A673 (cell line): Measurements from ENCODE around the gene FARP2. TPM values are rescaled to one million over a fixed set of nuclear protein-coding genes. Genes with fewer than 3 reads are reported as not detected.
"Not testable (repeated sequence)": the region's sequence is repeated elsewhere in the genome, so short reads cannot be mapped to it uniquely, and the experiment has no call there.

Experiments
- BruUV-seq: library from RNA; stranded (reverse); fragments of 400-500 nt; replicated peaks from 2 replicates; lab custom pipeline; 2021; lab: Mats Ljungman, UMichigan
- CTCF ChIA-PET: fragments of 300-600 bp; sonication (Branson Sonifier 250); formaldehyde crosslinking; loops from one replicate; lab custom pipeline; 2022; ENCODE audit warnings: antibody characterized with exemption; lab: Charles Lee
- POLR2A ChIA-PET: fragments of 300-600 bp; sonication (Branson Sonifier 250); formaldehyde crosslinking; loops from one replicate; lab custom pipeline; 2022; ENCODE audit warnings: antibody characterized with exemption; ENCODE audit not compliant: low non-redundant PET; lab: Charles Lee
- DNase-seq: peaks from one replicate; pipeline ENCODE4 v3.0.0-alpha.2; 2015; ENCODE audit warnings: low spot score
- H3K27ac ChIP-seq: fragments of 200-600 bp; sonication (generic); 2 replicates; pipeline ENCODE4 v1.5.1; 2016; ENCODE audit warnings: mixed run types, low read depth, mild to moderate bottlenecking, mixed read lengths, antibody characterized with exemption, low read length; ENCODE audit not compliant: poor library complexity, severe bottlenecking
- H3K27me3 ChIP-seq: fragments of 200-600 bp; sonication (generic); replicated peaks from 2 replicates; pipeline ENCODE4 v1.6.1; 2017; ENCODE audit warnings: mixed run types, low read depth, mild to moderate bottlenecking, mixed read lengths, antibody characterized with exemption, low read length; ENCODE audit not compliant: insufficient read depth, poor library complexity
- H3K36me3 ChIP-seq: fragments of 200-600 bp; sonication (generic); 2 replicates; pipeline ENCODE4 v1.6.1; 2016; ENCODE audit warnings: mixed run types, mild to moderate bottlenecking, mixed read lengths, antibody characterized with exemption, low read length; ENCODE audit not compliant: insufficient read depth, poor library complexity, severe bottlenecking
- H3K4me1 ChIP-seq: fragments of 200-600 bp; sonication (generic); 2 replicates; pipeline ENCODE4 v1.6.1; 2017; ENCODE audit warnings: mixed run types, mild to moderate bottlenecking, mixed read lengths, antibody characterized with exemption, low read length; ENCODE audit not compliant: insufficient read depth, poor library complexity, severe bottlenecking
- H3K4me3 ChIP-seq: fragments of 200-600 bp; sonication (generic); 2 replicates; pipeline ENCODE4 v1.5.1; 2016; ENCODE audit warnings: low read depth, mixed run types, mild to moderate bottlenecking, mixed read lengths, low read length; ENCODE audit not compliant: poor library complexity, severe bottlenecking
- H3K9me3 ChIP-seq: fragments of 200-600 bp; sonication (generic); 2 replicates; pipeline ENCODE4 v1.6.1; 2016; ENCODE audit warnings: mixed run types, low read depth, mild to moderate bottlenecking, mixed read lengths, antibody characterized with exemption, low read length; ENCODE audit not compliant: poor library complexity, severe bottlenecking
- CTCF ChIP-seq: fragments of 300-800, 200-600 bp; sonication (generic); conservative IDR thresholded peaks from 2 replicates; pipeline ENCODE4 v1.5.1; 2017; ENCODE audit warnings: low read depth, mild to moderate bottlenecking, antibody characterized with exemption, low read length, moderate library complexity, mixed read lengths
- EZH2 ChIP-seq: fragments of 200-600 bp; sonication (generic); IDR thresholded peaks from 2 replicates; pipeline ENCODE4 v1.6.1; 2017; ENCODE audit warnings: borderline replicate concordance, low read depth, mild to moderate bottlenecking, mixed read lengths, antibody characterized with exemption, low read length; ENCODE audit not compliant: poor library complexity, severe bottlenecking
- intact Hi-C: fragments of 100-400 bp; cut with micrococcal nuclease; formaldehyde crosslinking; loops from one replicate; pipeline ENCODE4 v1.10.0; 2022; ENCODE audit not compliant: unreplicated experiment
- total RNA-seq: library from RNA; stranded (reverse); gene quantifications from 2 replicates; pipeline ENCODE4 v1.2.3, GENCODE V29; 2021

FARP2 gene
- total RNA-seq, 1 experiment from 2014 or later = 53.3 TPM

- no peak for DNase-seq
- no peak overlapping the region for H3K27ac ChIP-seq
- ChIA-PET CTCF (no interaction called here), POLR2A (no interaction called here)
- no peaks in the 10 kb centered on the region for H3K4me1 ChIP-seq
- no peak overlapping the region for H3K4me3 ChIP-seq
- H3K27me3 ChIP-seq = no peaks in the 10 kb centered on the region
- intact Hi-C loops = no loop called here
- H3K36me3 ChIP-seq = peaks cover 17% of the 10 kb centered on the region
- H3K9me3 ChIP-seq = no peaks in the 10 kb centered on the region
- BruUV-seq = no TSS peak
- no peak for TF ChIP-seq EZH2
- no peak for TF ChIP-seq CTCF
Observed at GRCh38 chr2:241445426-241445825, 89.3 kb downstream of the FARP2 start.

GRCh38 chr2:241450092-241450491, 94.0 kb downstream of the FARP2 start:
- H3K27me3 ChIP-seq, H3K36me3 ChIP-seq, intact Hi-C loops, H3K4me1 ChIP-seq, DNase-seq, H3K9me3 ChIP-seq, CTCF ChIA-PET, H3K27ac ChIP-seq, BruUV-seq, POLR2A ChIA-PET, H3K4me3 ChIP-seq: not testable (repeated sequence)

GRCh38 chr2:241451840-241452506, 95.9 kb downstream of the FARP2 start:
- no TSS peak for BruUV-seq
- Histone ChIP-seq H3K27me3 (no peaks in the 10 kb centered on the region), H3K27ac (no peak overlapping the region), H3K9me3 (no peaks in the 10 kb centered on the region), H3K4me3 (no peak overlapping the region), H3K36me3 (no peaks in the 10 kb centered on the region), H3K4me1 (no peaks in the 10 kb centered on the region)
- POLR2A ChIA-PET = no interaction called here
- intact Hi-C loops = no loop called here
- TF ChIP-seq CTCF (no peak), EZH2 (no peak)
- CTCF ChIA-PET = no interaction called here
- DNase-seq = no peak

GRCh38 chr2:241453919-241454318, 97.8 kb downstream of the FARP2 start:
- H3K9me3 ChIP-seq = not testable (repeated sequence)

More at GRCh38 chr2:241453919-241454318, 97.8 kb downstream of the FARP2 start:
- DNase-seq, intact Hi-C loops, H3K27ac ChIP-seq, POLR2A ChIA-PET, CTCF ChIA-PET, H3K4me3 ChIP-seq, H3K36me3 ChIP-seq, H3K27me3 ChIP-seq, BruUV-seq, H3K4me1 ChIP-seq: not testable (repeated sequence)
